HG03280 (cell line): ENCODE data around the gene TMIE.

Source experiments
- ATAC-seq: cut with Tn5 transposase; IDR thresholded peaks from one replicate; pipeline ENCODE4 v1.9.1; 2021; ENCODE audit warnings: mild to moderate bottlenecking, moderate library complexity; ENCODE audit not compliant: unreplicated experiment

The TMIE gene, protein sequence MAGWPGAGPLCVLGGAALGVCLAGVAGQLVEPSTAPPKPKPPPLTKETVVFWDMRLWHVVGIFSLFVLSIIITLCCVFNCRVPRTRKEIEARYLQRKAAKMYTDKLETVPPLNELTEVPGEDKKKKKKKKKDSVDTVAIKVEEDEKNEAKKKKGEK

DNA sequence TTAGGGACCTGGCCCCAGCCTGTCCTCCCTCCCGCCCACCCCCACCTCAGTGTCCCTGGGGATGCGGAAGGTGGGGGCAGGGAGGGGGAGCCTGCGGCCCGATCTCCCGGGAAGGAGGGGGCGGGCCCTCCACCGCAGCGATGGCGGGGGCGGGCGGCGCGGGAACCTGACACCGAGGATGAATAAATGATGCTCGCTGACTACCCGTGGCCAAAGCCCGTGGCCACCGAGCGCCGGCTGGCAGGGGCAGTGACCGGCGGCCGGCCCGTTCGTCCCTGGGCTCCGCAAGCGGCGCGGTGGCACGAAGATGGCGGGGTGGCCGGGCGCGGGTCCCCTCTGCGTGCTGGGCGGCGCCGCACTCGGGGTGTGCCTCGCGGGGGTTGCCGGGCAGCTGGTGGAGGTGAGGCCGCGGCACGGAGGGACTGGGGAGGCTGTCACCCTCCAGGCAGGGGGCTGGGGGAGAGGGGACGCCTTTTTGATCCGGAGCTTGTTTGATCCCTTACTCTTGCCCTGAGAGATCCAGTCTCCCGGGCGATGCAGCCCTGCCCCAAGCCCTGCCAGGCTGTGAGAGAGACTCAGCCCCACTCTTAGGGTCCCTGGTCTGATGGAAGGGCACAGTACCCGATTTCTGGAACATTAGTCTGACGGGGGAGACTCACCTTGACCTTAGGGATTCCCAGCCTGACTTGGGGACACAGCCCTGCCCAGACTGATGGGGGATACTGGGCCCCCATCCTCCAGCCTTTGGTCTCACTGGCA, at the start of gene TMIE:
Gene TMIE, plus strand, starts transcription at position 212 of the 759 bp plus-strand sequence. Its CDS starts 96 bp downstream, at position 308.
- no peak for ATAC-seq

DNA sequence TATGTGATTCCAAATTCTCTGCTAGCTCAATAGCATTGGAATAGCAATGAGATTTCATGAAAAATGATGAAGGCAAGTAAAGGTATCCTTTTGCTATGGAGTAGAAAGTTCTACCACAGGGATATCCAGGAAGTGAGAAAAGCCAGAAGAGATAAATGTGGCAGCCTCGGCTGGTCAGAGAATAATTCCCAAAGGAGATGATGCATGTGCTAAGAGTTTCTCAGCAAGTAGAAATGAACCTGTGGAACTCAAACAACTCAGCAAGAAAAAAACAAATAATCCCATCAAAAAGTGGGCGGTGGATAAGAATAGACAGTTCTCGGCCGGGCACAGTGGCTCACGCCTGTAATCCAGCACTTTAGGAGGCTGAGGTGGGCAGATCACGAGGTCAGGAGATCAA, 45.9 kb upstream of the TMIE start:
- no peak for ATAC-seq

DNA sequence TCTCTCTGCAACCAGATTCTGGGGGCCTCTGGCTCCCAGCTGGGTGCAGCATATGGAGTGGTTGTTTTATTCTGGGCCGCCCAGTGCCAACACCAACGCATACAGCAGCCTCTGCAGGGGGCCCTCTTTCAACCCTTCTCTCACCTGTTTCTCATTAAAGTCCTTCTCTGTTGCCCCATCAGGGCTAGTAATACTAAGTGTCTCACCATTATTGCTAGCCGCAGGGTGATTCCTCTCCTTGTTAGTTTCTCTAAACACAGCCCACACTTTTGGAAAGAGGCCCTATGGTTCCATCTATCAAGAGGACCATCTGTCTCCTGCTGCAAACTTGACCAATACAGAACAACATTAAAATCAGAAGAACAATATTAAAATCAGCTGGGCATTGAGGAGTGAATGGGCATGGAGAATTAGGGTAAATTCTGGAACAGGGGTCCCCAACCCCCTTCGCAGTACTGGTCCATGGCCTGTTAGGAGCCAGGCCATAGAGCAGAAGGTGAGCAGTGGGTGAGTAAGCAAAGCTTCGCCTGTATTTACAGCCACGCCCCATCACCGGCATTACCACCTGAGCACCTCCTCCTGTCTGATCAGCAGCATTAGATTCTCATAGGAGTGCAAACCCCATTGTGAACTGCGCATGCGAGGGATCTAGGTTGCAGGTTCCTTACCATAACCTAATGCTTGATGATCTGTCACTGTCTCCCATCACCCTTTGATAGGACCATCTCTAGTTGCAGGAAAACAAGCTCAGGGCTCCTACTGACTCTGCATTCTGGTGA, 44.2 kb upstream of the TMIE start:
- no peak for ATAC-seq

DNA sequence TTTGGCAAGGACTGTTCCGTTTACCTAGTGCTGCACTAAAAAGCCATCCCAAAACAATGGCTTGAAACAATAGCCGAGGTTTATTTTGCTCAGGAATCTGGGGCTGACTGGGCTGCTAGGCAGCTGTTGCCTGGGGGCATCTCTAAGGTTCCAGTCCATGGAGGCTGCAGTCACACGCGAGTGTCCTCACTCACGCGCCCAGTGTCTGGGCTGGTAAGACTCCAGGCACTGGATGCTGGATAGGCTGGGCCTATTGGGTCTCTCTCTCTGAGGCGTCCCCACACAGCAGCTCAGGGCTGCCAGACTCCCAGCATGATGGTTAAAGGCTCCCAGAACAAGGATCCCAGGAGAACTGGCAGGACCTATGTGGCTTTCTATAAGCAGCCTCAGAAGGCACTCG, 41.9 kb upstream of the TMIE start:
- ATAC-seq = no peak

DNA sequence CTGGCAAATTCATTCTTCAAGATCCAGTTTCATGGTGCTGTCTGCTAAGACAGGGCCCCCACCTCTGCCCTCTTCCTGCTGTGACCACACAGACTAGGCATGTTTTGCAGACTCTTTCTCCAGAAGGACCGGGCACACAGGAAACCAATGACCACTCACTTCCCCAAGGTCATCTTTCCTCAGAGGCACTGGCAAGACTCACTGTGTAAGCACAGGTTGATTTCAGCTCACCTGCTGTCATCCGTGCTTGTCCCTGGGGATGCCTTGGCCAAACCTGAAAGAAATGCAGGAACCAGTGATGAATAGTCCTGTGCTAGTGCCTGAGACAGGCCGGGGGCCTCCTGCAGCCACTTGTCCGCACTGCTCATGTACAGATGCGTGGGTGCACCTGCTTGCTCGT, 41.2 kb upstream of the TMIE start:
- ATAC-seq = no peak

DNA sequence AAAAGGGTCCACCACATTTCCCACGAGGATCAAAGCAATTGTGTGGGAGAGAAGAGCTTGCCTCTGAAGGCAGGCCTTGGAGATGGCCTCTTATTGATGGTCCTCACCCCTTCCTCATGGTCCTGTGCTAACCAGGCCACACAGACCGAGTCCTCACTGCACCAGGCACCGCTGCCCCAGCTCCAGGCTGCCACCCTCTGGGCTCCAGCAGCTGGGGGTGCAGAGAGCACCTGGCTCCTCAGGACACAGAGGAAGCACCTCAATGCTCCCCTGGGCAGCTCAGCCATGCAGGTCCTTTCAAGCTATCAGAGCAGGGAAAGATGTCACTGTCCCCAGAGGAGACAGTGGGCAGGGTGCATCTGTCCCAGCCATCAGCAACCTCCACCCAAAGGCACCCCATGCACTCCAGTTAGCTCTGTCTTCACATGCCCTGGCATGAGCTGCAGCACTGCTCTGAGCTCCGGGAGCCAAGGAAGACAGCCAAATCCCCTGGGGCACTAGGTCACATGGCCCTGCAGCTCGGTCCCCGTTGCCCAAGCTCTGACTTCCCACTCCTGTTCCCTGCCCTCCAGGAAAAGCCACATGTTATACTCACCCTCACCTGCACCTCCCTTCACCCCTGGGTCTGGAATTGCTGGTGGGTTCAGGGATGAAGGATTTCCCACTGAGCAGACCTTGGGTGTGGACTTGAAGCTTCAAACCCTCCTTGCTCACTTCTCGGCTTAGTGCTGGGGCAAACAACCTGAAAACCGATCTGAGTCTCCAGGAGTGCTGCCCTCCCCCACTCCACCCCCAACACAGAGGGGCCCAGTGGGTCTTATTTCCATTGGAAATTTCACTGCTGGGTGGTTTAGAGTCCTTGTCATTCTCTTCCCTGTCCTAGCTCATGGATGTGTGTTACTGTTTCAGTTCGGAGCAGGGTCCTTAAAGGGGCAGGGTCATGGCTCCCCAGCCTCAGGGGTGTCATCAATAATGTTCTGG, 40.4 kb upstream of the TMIE start:
- ATAC-seq = no peak

DNA sequence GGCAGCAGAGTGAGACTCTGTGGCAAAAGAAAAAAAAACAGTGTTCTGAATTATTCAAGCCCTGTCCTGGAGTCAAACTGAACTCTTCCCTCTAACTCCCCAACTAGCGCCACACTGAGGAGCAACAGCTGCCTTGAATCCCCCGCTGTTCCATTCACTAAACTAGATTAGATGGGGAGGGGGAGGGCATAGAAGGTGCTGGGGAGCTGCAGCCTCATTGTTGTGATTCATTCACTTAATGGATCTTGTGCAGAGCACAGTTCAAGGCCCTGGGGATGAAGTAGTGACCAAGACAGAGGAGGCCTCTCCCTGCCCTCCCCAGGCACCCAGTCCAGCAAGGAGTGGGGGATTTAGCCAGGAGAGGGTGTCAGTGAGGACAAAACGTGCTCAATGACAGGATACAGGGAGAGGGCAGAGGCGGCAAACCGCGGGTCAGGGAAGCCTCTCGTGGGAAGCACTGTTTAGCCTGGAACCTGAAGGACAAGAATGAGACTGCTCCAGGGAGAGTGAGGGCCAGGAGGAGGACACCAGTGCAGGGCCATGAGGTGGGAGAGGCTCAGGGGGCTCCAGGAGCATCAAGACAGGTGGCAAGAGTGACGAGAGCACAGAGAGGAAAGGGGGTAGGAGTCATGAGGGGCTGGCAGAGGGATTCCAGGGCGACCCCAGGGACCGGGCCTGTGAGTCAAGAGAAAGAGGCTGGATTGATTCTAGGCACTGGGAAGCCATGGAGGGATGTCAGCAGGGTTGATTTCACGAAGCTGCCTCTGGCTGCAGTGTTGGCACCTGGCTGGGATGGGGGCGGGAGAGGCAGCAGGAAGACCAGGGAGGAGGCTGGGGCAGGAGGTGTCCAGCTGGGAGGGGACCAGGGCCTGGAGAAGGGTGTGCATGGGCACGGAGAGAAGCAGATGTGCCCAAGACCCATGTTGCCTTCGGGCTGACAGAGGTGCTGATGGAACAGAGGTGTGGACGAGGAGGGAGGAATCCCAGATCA, 39.1 kb upstream of the TMIE start:
- ATAC-seq = no peak

DNA sequence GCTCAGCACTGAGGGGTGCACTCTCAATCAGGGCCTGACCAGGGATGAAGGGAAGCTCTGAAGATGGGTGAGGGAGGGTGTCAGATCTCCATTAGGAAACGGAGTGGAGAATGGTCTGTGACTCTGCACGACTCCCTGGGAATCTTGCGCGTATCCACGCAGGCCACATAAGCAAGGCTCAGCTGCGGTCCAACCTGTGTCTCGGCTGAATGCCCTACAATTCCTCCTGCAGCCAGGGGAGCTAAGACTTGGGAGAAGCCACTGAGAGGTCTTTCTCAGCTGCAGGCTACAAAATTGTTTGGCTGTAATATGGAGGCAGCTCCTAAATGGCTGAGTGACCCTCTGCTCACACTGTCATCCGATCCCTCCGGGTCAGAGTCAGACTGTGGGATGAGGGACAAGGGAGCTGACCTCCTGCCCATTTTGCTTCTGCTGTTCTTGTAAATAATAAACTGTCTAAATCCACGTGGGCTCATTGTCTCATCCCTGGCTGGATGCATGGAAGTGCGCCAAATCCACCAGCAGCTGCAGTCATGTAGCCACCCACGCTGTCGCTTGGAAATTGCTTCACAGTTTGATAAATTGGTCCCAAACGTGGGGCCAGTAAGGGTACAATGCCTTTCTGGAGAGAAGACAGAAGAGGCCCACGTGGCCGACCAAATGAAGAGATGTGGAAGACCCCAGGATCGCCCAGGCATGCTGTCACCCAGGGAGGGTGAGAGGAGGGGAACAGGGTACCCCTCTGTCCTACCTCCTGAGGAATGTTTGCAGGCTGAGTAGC, 38.2 kb upstream of the TMIE start:
- ATAC-seq = no peak

DNA sequence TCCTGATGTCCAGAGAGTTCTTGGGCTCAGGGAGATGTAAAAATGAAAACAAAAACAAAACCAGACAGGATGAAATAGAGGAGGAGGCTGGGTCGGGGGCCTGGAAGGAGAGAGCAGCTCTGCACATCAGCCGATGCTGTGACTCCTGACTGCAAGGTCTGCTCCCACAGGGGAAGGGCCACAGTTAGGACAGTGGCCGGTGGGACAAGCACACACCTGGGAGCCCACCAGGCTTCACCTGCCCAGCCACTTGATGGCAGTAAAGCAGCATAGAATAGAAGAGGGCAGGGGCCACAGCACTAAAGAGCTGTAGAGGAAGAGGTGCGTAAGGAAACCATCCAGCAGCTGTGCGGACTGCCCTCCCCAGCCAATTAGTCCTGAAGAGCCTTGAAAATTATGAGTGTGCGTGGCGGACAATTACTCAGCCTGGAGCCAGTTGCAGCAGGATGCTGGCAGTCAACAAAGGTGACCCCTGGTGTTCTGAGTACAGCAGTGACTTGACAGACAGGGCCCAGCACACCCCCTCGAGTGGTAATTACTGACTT, 37.5 kb upstream of the TMIE start:
- no peak for ATAC-seq

DNA sequence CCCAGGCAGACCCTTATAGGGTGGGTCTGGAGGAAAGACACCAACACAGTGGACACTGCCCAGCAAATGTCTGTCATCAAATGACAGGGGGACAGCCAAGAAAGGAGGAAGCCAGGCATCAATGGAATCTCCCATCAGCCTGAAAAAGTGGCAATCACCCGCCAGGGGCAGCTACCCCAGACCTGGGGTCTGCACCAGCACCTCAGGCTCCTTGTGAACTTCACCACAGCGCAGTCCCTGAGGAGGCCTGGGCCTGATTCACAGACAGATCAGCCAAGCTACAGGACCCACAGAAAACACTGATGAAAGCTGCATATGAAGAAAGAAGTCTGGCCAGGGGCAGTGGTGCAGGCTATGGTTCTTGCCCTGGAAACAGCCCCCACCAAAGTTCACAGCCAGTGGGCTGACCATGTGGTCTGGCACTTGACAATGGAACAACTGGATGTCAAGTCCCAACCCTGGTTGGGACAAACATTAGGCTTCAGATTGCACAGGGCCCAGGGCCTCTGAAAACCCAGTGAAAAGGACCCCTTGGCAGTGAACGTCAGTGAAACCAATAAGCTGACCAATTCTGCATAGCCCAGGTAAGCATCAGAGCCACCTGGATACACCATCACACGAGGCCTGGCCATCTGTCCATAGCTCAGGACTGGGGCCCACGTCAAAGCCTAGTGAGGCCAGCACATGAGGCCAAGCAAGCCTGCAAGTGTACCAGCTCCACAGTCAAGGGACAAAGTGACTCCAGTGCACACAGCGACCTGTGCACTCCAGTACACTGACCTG, 36.8 kb upstream of the TMIE start:
- ATAC-seq = no peak

DNA sequence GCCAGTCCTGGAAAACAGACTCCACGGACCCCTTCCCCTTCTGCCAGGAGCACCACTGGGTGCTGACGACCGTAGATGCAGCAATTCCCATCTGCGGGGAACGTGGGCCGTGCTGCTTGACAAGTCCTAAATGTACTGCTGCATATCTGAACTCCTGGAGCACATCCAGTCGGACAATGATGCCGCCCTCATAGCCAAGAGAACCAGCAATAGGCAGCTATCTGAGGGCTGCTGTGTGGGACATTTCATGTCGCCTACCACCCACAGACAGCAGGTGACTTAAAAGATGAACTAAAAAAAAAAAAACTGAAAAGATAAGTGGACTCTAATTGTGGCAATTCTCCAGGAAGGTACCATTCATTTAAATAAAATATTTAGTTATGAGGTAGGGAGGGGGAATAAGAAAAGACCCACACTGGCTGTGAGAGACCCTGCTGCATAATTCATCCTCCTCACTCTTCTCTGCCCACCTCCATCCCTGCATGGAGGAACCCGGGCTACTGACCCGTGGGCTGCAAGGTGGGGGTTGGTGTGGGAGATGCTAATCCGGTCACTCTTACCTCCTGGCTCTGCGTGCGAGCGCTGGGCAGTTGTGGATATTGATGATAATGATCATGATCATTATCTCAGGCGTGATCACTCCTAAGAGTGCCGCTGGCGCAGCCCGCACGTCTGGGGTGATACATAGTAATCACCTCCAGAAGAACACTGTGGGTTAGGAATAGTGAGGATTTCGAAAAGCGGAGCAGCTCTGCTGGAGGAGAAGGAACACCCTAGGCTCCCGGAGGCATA, 36.0 kb upstream of the TMIE start:
- ATAC-seq = no peak

DNA sequence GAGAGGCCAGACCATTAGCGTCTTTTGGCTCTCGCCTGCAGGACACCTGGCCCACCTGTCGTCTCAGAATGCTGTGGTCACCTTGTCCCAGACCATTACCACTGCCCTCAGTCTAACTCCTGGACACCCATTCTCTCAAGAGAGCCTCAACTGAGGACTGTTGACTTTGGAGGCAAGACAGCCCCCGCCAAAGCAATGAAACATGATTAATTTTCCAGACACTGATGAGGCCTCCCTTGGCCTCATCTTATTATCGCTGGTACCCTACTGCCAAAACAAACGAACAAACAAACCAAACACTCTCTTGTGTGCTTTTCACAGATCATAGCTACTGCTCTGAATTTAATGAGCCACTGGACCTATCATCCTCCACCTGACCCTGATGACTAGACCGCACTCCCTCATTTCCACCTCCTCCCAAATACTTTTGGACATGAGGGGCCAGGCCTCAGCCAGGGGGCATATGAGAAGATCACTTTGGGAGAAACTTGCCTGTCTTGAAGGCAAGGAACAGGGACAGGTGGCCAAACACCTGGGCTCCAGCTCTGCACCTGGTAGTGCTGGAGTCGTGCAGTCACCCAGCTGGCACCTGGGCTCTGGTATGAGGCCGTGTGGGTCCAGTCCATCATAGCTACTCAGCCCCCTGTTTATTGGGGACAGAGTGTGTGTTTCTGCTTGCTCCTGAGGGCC, 35.3 kb upstream of the TMIE start:
- no peak for ATAC-seq

DNA sequence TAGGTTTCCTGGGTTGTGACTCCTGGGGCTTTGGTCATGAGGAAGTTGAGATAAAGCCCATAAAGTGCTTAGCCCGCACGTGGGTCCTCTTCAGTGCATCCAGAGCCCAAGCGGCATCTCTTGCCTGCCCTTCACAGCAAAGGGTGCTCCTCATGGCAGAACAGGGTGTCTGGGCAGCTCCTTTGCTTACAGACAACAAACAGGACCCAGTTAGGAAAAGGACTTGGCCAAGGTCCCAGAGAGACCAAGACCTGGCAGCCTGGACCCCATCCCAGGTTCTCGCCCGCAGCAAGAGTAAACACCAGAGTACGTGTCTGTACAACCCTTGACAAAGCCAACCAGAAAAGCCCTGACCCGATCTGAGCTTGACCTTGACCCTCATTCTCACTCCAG, 34.7 kb upstream of the TMIE start:
- no peak for ATAC-seq

DNA sequence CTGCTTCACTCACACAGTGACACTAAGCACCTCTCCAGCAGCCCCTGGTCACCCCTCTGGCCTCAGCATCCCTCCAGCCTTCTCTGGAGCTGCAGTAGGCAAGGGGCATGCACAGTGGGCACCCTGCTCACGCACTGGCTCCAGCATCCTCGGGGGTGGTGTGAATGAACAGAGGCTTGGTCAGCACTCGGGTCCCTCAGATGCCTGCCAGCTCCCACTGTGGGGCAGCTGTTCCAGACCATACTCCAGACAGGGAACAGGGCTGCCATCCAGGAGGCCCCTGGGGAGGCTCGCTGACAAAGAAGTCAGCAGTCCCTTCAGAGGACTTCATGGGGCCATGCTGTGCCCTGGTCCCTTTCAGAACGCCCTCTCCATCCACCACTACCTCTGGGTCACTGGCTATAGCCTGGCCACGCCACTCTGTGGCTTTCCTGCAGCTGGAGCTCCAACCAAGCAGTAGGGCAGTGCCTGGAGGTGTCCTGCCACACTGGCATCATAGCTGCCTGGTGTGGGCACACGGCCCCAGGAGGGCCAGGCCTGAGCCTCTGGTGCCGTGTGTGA, 34.1 kb upstream of the TMIE start:
- ATAC-seq = no peak

DNA sequence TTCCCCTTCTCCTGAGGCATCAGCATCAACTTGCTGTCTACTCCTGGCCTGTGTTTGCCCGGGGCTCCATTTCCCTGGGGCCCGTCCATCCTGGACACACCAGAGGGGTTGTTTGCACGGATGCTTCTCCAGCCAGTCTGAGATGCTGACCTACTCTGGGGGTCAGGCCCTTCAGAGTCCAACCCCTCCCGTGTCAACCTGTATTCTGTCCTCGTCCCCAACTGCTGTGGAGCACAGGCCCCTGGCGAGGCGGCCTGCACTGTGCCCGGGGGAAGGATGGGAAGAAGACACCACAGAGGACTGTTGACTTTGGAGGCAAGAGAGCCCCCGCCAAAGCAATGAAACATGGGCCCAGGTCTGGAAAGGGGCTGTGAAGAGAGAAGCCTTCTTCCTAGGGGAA, 33.5 kb upstream of the TMIE start:
- no peak for ATAC-seq

DNA sequence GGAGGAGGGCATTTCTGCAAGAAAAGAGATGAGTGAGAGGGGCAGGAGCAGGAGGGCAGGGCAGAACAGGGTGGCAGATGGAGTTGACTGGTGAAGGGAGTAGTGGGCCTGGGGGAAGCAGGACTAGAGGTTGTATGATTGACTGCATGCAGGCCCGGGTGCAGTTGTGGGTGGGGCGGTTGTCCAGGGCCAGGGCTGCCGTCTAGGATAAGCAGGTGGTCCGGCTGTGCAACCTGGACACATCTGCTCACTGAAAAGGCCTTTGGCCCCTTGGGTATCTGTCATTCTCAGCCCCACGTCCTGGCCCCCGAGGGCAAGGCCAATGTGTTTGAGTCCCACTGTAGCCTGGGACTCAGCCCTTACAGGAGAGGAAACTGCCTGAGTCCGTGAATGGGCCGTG, 33.1 kb upstream of the TMIE start:
- ATAC-seq = no peak
